Cerebellar nuclear complex (tissue), 1 donor: ENCODE measurements around the gene ZNG1A.
"Not testable (repeated sequence)": the region's sequence is repeated elsewhere in the genome, so short reads cannot be mapped to it uniquely, and the experiment has no call there.

Experiments
- DNase-seq, 2 experiments: peaks; one replicate each; lab custom pipeline; 2025; lab: John Stamatoyannopoulos, UW

ZNG1A gene

DNA sequence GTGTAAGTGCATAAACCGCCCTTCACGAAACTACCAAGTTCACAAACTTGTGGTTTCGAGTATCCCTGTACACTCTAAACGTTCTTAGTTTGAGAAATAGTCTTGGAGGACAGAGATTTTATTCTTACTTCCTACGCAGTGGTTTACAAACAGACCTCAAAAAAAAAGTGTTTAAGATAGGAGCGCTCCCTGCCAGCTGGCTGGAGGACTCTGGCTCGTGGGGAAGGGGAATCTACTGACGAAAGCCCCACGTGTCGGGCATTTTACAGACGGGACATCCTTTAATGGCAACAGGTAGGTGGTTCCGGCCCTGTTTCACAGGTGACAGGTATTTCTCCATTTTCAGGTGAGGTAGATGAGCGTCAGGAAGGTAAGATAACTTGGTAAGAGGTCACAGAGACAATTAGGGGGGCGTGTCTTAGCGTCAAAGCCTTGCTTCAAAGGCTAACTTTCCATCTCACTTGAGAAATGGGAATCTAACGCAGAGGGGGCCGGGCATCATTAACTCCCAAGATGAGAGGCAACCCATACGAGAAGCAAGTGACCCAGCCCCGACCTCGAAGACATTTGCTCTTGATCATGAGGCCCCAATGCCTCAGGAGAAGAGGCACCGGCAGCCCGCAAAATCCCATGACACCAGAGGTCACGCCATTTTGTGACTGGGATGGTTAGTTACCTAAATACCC lies 573 bp downstream of the ZNG1A start:
- not testable (repeated sequence) for DNase-seq

DNA sequence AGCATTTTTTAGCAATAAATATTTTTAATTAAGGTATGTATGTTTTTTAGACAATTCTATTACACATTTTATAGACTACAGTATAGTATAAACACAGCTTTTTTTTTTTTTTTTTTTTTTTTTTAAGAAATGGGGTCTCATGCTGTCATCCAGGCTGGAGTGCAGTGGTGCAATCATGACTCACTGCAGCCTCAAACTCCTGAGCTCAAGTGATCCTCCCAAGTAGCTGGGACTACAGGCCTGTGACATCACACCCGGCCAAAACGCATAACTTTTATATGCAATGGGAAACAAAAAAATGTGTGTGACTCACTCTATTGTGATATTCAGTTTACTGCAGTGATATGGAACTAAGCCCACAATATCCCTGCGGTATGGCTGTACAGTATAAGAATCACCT lies 9.1 kb downstream of the ZNG1A start:
- not testable (repeated sequence) for DNase-seq

DNA sequence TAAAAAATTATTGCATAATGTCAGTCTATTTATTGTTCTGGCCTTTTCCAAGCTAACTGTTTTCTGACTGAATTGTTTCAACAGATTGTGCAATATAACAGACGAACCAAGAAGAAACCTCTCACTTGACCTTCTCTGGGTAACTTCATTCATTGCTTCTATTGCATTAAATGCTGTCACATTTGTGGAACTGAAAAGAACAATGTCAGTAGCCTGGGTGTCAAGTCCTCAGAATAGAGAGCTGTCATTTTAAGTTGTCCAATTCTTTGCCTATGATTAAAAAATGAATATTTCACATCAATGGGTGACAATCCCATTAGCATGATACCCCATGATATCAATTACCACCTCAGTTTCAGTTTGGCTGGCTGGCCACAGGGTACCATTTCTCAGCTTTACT lies 19.0 kb downstream of the ZNG1A start:
- DNase-seq = not testable (repeated sequence)

DNA sequence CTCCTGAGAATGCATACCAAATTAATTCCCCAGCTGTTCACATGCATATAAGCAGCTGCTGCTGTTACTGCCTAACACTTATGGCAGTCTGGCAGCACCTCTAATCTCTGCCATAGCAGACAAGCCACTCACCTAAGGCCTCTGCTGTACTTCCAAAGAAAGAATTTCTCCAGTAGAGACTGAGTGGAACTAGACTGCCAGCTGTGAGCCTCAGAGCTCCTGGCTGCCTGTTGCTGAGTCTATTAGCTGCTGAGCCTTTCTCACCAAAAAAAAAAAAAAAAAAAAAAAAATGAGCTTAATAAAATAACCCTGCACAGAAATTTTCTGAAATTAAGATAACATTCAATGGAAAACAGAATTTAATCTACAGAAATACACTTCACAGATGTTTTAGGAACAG lies 27.7 kb downstream of the ZNG1A start:
- not testable (repeated sequence) for DNase-seq

DNA sequence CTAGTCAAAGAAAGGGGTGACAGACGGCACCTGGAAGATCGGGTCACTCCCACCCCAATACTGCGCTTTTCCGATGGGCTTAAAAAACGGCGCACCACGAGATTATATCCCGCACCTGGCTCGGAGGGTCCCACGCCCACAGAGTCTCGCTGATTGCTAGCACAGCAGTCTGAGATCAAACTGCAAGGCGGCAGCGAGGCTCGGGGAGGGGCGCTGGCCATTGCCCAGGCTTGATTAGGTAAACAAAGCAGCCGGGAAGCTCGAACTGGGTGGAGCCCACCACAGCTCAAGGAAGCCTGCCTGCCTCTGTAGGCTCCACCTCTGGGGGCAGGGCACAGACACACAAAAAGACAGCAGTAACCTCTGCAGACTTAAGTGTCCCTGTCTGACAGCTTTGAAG lies 39.0 kb downstream of the ZNG1A start:
- DNase-seq = not testable (repeated sequence)

DNA sequence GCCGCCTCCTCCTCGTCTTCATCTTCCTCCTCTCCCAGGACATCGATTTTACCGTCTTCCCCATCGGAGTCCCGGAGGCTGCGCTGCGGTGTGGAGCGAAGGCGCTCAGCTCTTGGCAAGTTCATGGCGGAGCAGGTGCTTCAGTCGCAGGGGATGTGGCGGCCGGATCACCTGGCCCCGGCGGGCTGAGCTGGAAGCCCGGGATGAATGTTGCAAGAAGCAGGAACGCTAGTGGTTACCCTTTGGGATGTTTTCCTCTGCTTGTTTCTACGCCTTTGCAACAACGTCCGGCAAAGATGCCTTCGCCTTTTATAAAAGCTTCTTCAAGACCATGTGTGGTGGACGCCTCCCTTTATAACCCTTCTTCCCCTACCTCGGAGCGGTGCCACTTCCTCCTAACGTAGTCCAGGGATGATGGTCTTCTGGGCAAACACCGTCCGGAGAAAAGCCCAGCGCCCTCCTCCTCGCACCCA lies 60.8 kb downstream of the ZNG1A start, which contains the start of gene FOXD4:
Gene FOXD4 (minus strand): TSS at position 423 of the 473 bp plus-strand sequence. CDS start 298 bp downstream, at position 125.
- DNase-seq = not testable (repeated sequence)

DNA sequence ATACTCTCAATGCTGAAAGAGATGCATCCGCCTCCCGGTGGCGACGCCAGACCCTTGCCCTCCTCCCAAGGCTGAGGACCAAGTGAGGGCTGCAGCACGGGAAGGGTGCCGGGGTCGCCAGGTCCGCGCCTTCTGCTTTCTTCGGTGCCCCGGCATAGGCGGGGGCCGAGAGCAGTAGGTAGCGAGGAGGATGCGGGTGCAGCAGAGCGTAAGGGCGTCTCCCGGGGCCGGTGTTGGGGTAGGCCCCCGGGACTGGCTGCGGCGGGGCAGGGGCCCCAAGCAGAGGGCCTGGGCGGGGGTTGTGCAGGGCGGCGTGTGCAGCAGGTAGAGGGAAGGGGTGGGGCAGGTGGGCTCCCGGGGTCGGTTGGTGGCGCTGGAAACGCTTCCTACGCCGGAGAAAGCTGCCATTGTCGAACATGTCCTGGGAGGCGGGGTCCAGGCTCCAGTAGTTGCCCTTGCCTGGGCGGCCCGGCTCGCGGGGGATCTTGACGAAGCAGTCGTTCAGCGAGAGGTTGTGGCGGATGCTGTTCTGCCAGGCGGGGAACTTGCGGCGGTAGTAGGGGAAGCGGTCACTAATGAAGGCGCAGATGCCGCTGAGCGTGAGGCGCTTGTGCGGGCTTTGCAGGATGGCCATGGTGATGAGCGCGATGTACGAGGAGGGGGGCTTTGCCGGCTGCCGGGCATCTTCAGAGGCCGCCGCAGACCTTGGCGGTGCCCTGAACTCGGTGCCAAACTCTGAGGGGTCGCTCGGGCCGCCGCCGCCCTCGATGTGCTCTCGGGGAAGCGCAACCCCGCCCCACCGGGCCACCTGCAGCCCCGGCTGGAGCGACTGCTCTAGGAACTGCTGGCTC lies 61.5 kb downstream of the ZNG1A start:
- DNase-seq = not testable (repeated sequence)

DNA sequence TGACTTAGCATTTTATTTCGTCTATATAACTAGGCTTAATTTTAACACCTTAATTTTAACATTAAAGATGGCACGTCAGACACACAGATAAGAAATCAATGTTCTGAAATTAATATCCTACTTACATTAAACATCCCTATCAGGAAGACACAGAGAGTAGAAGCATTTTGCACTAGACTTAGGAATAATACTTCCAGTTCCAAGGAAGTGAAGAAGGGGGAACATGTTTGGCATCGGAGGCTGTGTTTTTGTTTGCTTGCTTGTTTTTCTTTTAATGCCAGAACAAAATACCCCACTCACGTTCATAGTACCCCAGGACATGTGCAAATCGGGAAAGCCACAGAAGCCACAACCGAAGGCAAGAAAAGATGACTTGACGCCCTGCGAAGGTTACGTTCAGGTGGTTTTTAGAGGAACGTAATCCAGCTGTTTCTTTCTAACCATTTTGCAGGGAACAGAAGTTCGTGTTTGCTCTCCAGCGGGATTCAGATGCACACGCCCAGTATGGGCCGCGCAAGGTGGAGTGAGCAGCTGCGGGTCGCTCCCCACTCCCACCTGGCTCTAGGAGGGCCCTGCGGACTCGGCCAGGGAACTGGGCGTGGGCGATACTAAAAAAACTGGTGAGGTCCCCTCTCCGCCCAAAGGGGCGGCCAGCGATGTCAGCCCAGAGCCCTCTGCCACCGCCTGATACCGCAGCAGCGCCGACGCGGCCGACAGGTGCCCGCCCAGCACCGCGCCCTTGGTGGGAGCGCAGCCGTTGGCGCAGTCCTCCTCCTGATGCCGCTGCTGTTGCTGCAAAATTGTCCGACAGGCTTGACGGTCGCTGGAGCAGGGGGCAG lies 62.4 kb downstream of the ZNG1A start:
- DNase-seq = not testable (repeated sequence)

DNA sequence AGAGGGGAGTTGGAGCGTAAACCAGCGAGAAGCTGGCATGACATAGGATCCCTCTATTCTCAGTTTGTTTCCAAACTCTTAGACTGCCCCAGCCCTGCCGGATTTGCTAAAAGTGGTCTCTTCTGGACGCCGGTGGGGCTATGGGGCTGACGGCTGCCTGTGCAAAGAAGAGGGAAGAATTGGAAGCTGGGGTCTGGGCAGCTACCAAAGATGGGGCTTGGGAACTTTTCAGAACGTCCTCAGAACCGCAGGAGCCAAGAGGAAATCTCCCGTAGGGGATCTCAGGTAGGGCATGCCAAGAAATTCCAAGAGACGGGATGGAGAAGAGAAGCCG lies 63.8 kb downstream of the ZNG1A start:
- DNase-seq = not testable (repeated sequence)

DNA sequence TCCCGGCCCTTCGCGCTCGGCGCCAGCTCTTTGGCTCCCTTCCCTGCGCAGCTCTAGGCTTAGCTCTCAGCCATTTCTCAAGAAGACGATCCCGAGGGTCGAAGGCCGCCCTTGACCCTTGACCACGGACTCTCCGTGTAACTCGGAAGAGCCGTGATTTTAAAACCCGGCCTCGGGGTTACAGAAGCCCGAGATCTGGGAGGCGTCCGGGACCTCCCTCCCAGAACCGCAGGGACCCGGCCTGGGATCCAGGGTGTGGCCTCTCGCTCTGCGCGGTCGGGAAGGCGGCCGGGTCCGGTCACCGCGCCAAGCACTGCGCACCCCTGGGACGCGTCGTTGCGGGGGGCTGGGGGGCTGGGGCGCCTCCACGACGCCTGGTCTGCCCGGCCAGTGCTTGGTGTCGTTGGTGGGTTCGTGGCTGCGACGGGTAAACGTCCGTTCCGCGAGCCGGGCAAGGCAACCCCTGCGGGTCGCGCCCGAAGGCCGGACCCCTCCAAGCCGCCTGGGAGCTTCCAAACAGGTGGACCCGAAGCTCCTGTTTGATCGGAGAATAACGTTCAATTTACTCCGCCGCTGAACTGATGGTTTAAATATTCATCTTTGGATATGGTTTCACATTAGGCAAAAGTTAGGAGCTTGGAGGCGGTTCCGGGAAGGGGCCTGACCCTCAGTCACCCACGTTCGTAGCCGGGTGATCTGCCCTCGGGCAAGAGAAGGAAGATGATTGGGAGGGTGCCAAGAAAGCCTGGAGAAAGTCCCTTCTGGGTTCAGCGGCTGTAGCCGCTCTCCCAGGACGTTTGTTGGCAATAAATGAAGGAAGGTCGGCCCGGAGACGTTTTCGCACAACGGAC lies 64.4 kb downstream of the ZNG1A start:
- not testable (repeated sequence) for DNase-seq

DNA sequence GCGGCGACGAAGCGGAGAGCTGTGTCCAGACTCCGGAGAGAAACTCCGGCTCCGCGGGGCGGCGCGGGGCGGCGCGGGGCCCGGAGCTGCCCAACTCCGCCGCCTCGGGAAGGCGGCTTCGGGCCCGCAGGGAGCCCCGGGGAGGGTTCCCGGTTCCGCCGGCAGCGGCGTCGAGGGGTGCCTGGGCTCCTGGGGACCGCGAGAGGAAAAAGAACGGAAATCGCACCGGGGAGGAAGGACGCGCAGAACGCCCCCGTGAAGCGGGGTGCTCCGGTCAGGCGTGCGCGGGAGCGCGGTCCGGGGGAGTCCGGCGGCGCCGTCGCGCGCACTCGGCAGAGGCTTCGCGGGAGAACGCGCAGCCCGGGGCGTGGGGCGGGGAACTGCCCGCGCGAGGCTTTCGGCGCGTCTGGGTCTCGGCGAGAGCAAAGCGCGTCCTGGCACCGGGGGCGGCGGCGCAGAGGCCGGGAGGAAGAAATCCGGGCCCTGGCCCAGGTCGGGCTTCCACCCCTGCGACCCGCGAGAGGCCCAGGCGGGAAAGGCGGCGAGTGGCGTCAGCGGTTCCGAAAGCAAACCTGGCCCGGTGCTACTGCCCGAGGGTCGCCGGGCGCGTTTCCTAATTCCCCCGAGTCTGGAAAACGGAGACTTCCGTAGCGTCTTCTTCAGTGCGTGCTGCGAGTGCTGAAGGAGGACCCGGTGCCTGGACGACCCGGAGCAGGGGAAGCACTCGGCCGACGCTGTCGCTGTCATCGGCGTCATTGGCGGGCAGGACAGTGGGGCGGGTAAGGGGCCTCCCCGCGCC lies 65.2 kb downstream of the ZNG1A start:
- DNase-seq = not testable (repeated sequence)

DNA sequence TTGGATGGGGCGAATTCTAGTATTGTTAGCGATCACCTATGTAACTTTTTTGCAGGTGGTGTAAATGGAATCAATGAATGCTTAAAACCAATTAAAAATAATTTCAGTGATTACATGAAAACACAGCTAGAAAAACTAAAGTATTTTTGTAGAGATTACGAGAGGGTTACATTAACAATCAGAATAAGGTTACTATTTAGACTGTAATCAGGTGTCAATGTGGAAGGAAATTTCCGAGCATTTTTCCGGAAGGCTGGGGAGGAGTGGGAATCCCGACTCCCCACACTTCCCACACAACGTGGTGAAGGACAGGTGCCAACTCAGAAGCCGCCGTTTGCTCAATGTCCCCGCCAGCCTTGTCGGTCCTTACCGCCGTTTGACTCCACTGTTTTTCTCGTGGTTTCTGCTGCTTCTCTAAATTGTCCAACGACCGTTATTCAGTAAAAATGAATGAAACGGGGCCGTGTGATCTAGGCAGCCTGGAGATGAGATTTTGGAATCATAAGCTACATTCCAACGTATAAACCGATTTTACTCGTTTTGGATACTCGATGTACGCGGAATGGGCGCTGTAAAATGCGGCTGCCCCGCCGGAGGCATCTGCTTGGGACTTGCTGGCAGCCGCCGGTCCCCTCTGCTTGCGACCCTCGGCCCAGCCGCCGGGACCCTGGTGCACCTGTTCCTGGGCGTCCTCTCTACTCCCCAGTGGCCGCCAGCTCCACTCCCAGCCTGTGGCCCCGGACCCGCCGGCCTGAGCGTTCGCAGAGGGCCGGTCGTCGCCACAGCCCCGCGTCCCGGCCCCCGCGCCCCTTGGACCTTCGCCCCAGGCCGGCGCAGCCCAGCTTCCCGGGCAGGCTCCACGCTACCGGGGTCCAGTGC lies 66.0 kb downstream of the ZNG1A start:
- not testable (repeated sequence) for DNase-seq

DNA sequence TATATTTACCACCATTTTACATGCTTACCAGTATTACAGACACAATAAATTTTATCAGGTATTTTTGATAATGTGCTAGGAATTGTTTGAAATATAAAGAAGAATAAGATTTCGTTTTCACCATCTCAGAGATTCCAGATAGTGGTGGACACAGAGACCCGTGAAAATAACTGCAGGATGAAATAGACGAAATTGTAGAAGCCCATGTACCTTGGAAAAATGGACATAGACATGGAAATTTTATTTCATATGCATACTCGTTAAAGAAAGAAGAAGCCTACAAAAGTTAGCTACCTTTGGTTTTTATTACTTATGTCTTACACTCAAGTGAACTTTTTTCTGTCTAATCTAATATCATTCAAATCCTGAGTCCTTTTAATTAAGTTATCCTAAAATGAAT lies 68.2 kb downstream of the ZNG1A start:
- not testable (repeated sequence) for DNase-seq

DNA sequence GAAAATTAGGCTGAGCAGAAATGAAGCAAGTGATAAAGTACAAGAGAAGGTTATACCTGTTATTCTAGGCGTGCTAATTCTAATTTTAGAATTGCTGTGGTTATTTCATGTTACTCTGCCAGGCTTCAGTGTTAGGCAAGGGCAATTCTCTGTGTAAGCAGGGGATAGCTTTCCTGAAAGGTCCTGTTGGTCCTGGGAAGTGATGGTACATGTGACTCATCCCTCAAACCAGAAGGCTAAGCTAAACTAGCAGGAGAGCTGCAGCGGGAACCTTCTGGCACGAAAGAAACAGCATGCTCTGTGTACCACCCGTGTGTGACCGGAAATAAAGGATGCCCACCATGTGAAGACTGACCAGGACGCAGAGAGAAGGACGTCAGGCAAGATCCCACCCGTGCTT lies 69.3 kb downstream of the ZNG1A start:
- DNase-seq = not testable (repeated sequence)

DNA sequence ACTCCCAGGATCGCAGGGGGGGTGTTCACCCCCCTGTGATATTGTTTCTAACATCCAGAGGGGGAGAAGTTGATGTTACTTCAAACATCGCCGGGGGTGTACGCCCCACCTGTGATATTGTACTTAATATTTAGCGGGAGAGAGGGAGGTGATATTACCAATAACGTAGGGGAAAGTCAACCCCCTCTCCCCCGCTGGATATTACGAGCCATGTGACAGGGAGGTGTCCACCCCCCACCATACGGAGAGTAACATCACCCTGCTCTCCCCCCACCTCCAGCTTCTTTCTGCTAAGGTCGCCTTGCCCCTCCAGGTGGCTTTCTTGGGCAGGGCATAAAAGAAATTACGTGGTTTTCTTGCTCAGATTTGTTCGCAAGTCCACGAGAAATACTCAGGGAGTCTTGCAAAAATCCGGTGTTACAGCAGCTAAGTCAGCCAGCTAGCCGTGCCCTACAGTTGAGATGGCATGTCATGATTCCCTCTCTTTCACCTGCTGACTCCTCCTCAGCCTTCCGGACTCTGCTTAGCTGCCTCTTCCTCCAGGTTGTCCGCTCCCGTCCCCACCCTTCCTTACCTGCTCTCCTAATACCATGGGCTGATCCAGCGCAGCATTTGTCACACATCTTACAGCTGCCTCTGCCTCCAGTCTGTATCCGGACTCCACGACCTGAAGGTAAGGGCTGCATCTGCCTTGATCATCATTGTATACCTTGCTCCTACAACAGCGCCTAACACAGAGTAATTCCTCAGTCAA lies 69.9 kb downstream of the ZNG1A start:
- DNase-seq = not testable (repeated sequence)

DNA sequence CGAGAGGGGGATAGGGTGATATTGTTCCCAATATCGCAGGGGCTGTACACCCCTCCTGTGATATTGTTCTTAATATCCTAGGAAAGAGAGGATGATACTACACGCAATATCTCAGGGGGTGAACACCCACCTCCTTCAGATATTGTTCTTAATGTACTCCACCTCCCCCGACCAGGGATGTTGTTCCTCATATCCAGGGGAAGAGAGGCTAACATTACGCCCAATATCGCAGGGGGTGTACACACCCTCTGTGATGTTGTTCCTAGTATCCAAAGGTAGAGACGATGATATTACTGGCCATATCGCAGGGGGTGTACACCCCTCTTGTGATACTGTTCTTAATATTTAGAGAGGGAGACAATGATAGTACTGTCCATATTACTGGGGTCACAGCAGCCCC lies 72.9 kb downstream of the ZNG1A start:
- DNase-seq = not testable (repeated sequence)

DNA sequence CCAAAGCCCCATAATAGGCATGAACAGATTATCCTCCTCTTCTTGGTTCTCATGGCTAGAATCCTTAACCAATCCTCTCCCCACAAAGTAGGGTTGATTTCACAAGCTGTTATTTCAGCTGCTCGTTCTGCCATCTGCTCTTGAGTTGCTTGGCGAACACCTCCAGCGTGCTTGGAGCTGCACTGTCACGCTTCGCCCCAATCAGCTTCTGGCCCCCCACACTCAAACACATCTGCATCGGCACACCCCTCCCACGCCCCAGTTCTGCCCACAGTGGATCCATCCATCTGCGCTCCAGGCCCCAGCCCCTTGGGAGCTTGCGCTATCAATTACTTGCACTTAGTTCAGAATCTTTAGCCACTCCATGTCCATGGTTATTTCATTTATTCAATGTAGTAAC lies 78.4 kb downstream of the ZNG1A start:
- DNase-seq = not testable (repeated sequence)

DNA sequence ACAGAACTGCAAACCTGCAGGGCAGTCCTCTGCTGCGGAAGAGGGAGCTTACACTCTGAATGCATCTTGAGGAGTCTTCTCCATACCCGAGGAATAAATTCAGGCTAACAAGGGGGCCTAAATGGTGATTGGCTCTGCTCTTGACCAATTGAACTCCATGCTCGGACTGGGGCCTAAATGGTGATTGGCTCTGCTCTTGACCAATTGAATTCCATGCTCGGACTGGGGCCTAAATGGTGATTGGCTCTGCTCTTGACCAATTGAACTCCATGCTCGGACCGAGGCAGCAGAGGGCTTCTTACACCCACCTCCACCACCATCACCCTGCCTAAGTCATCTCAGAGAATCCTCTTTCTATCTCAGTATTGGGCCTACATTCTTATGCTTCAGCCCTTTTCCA lies 79.0 kb downstream of the ZNG1A start:
- not testable (repeated sequence) for DNase-seq

DNA sequence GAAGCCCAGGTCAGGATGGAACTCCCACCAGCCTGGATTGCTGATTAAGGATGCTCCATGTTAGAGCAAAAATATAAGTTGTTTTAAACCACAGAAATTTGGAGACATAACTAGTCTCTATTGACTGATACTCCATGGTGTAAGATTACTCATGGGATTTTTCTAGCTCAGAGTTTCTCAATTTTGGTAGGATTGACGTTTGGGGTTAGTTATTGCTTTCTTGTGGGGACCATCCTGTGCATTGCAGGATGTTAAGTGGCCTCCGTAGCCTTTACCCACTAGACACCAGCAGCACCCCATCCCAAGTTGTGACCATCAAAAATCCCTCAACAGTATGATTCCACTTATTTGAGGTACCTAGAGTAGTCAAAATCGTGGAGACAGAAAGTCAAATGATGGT lies 80.1 kb downstream of the ZNG1A start:
- DNase-seq = not testable (repeated sequence)
